Colonic mucosa (tissue), 4 donors: Measurements from ENCODE around the gene DSTYK. TPM values are rescaled to one million over a fixed set of nuclear protein-coding genes. Genes with fewer than 3 reads are reported as not detected.

Source experiments
- DNase-seq: peaks from one replicate; pipeline ENCODE4 v3.0.0-alpha.2; 2020
- H3K27ac ChIP-seq: fragments of 200-600 bp; one replicate; pipeline ENCODE4 v1.8.0; 2021
- H3K27me3 ChIP-seq: fragments of 200-600 bp; one replicate; pipeline ENCODE4 v1.8.0; 2021
- H3K36me3 ChIP-seq: fragments of 200-600 bp; one replicate; pipeline ENCODE4 v1.8.0; 2021
- H3K4me1 ChIP-seq: fragments of 200-600 bp; one replicate; pipeline ENCODE4 v1.8.0; 2021; ENCODE audit warnings: mild to moderate bottlenecking
- H3K4me3 ChIP-seq: fragments of 200-600 bp; one replicate; pipeline ENCODE4 v1.8.0; 2021
- H3K9ac ChIP-seq, 2 donors: one replicate each; pipeline ENCODE4 v1.7.0; 2013; ENCODE audit warnings: control low read depth in 2 of 2, low read depth in 2 of 2, low read length in 2 of 2
- H3K9me3 ChIP-seq: fragments of 200-600 bp; one replicate; pipeline ENCODE4 v1.8.0; 2021
- CTCF ChIP-seq: fragments of 200-600 bp; IDR thresholded peaks from one replicate; pipeline ENCODE4 v1.8.0; 2022; ENCODE audit warnings: antibody characterized with exemption, mild to moderate bottlenecking
- intact Hi-C: fragments of 100-400 bp; cut with DNase I; formaldehyde crosslinking; loops from one replicate; pipeline ENCODE4 v1.14.1; 2022
- total RNA-seq, 2 donors: library from RNA; stranded (reverse); fragmentation: NEBNext Ultra II Directional in 1 of 2; extraction: Animal tissue kit (Norgen Biotek cat#: 25700) in 1 of 2; gene quantifications; one replicate each; pipeline ENCODE4 v1.2.1, GENCODE V29; 2021
- donor health status: healthy.
- donor health status: DM: no; HTN: no; CAD: no.
- donor health status: DM: no; HTN: no; CAD: no.

DSTYK gene
- total RNA-seq, 2 donors from 2014 or later, result 4.5 to 5.7 TPM

- intact Hi-C loops, result no loop called here
- Histone ChIP-seq H3K36me3 (no peaks in the 10 kb centered on the region), H3K9me3 (no peaks in the 10 kb centered on the region), H3K27me3 (no peaks in the 10 kb centered on the region), H3K9ac (peak overlapping the region; percentile 83 to 89), H3K27ac (peak overlapping the region; percentile 91), H3K4me1 (no peaks in the 10 kb centered on the region), H3K4me3 (peak overlapping the region; percentile 83)
- TF ChIP-seq CTCF, result no peak
- DNase-seq, result peak; percentile 41
Observed at GRCh38 chr1:205210756-205211168, 740 bp downstream of the DSTYK start.

GRCh38 chr1:205208811-205209210, 2.7 kb downstream of the DSTYK start:
- intact Hi-C loops, result no loop called here
- no peaks in the 10 kb centered on the region for H3K36me3 ChIP-seq
- H3K27me3 ChIP-seq, result no peaks in the 10 kb centered on the region
- no peak overlapping the region for H3K9ac ChIP-seq
- no peak for TF ChIP-seq CTCF
- no peaks in the 10 kb centered on the region for H3K9me3 ChIP-seq
- no peak overlapping the region for H3K27ac ChIP-seq
- no peak overlapping the region for H3K4me3 ChIP-seq
- H3K4me1 ChIP-seq, result no peaks in the 10 kb centered on the region
- DNase-seq, result no peak

- intact Hi-C loops, result no loop called here
- H3K27ac ChIP-seq, result no peak overlapping the region
- H3K27me3 ChIP-seq, result no peaks in the 10 kb centered on the region
- no peaks in the 10 kb centered on the region for H3K4me1 ChIP-seq
- TF ChIP-seq CTCF, result no peak
- no peak overlapping the region for H3K4me3 ChIP-seq
- peak overlapping the region in 1 of 2 donors; percentile 35 for H3K9ac ChIP-seq
- no peaks in the 10 kb centered on the region for H3K9me3 ChIP-seq
- no peak for DNase-seq
- no peaks in the 10 kb centered on the region for H3K36me3 ChIP-seq
Observed at GRCh38 chr1:205205055-205205454, 6.4 kb downstream of the DSTYK start.

- no peaks in the 10 kb centered on the region for H3K36me3 ChIP-seq
- no peak overlapping the region for H3K4me3 ChIP-seq
- no peaks in the 10 kb centered on the region for H3K27me3 ChIP-seq
- no peak for DNase-seq
- no peak overlapping the region for H3K27ac ChIP-seq
- intact Hi-C loops, result no loop called here
- H3K4me1 ChIP-seq, result no peaks in the 10 kb centered on the region
- no peak overlapping the region for H3K9ac ChIP-seq
- no peak for TF ChIP-seq CTCF
- no peaks in the 10 kb centered on the region for H3K9me3 ChIP-seq
Observed at GRCh38 chr1:205204552-205204951, 7.0 kb downstream of the DSTYK start.

GRCh38 chr1:205199931-205200299, 11.6 kb downstream of the DSTYK start:
- Histone ChIP-seq H3K27ac (no peak overlapping the region), H3K27me3 (no peaks in the 10 kb centered on the region), H3K36me3 (no peaks in the 10 kb centered on the region), H3K9me3 (no peaks in the 10 kb centered on the region), H3K4me3 (no peak overlapping the region), H3K9ac (no peak overlapping the region), H3K4me1 (no peaks in the 10 kb centered on the region)
- no peak for TF ChIP-seq CTCF
- DNase-seq, result no peak
- intact Hi-C loops, result no loop called here
